Neural cell (in vitro differentiated cells): ENCODE results near the gene PARVG. TPM values are rescaled to one million over a fixed set of nuclear protein-coding genes. Genes with fewer than 3 reads are reported as not detected.

Experiments
- H2AFZ ChIP-seq: fragments of 200-600, 300-800 bp; sonication (generic), shearing (Covaris generic); 2 replicates; pipeline ENCODE4 v1.6.0; 2014; ENCODE audit warnings: low read depth, mild to moderate bottlenecking, antibody characterized with exemption, low read length, moderate library complexity
- H3F3A ChIP-seq: fragments of 200-600 bp; shearing (Covaris generic); 2 replicates; pipeline ENCODE4 v1.6.1; 2016; ENCODE audit warnings: mild to moderate bottlenecking, moderate library complexity, mixed read lengths, antibody characterized with exemption, low read length; ENCODE audit not compliant: insufficient read depth, poor library complexity, severe bottlenecking
- H3K27ac ChIP-seq: fragments of 200-600, 300-800 bp; sonication (generic), shearing (Covaris generic); 2 replicates; pipeline ENCODE4 v1.5.1; 2014; ENCODE audit warnings: mild to moderate bottlenecking, low read length, moderate library complexity
- H3K27me3 ChIP-seq: fragments of 300-800, 200-600 bp; sonication (generic), shearing (Covaris generic); 2 replicates; pipeline ENCODE4 v1.6.0; 2014; ENCODE audit warnings: mild to moderate bottlenecking, low read depth, low read length, moderate library complexity; ENCODE audit not compliant: insufficient read depth
- H3K36me3 ChIP-seq: fragments of 300-800, 200-600 bp; sonication (generic), shearing (Covaris generic); 2 replicates; pipeline ENCODE4 v1.5.1; 2014; ENCODE audit warnings: mild to moderate bottlenecking, antibody characterized with exemption, low read length, moderate library complexity; ENCODE audit not compliant: insufficient read depth
- H3K4me2 ChIP-seq: fragments of 300-800, 200-600 bp; sonication (generic), shearing (Covaris generic); 2 replicates; pipeline ENCODE4 v1.6.0; 2014; ENCODE audit warnings: mild to moderate bottlenecking, low read length
- H3K4me3 ChIP-seq: fragments of 300-800, 200-600 bp; sonication (generic), shearing (Covaris generic); 2 replicates; pipeline ENCODE4 v1.5.1; 2014; ENCODE audit warnings: mild to moderate bottlenecking, low read length, moderate library complexity
- H3K79me2 ChIP-seq: fragments of 200-600 bp; shearing (Covaris generic); replicated peaks from 2 replicates; pipeline ENCODE4 v1.6.0; 2014; ENCODE audit warnings: mild to moderate bottlenecking, low read length, moderate library complexity; ENCODE audit not compliant: insufficient read depth
- H3K9ac ChIP-seq: fragments of 300-800, 200-600 bp; sonication (generic), shearing (Covaris generic); 2 replicates; pipeline ENCODE4 v1.6.1; 2016; ENCODE audit warnings: mild to moderate bottlenecking, low read length, mixed read lengths
- H3K9me2 ChIP-seq: fragments of 200-600 bp; shearing (Covaris generic); 2 replicates; pipeline ENCODE4 v1.6.1; 2016; ENCODE audit warnings: mild to moderate bottlenecking, low read length, mixed read lengths; ENCODE audit not compliant: insufficient read depth
- H3K9me3 ChIP-seq: fragments of 200-600, 300-800 bp; sonication (generic), shearing (Covaris generic); 2 replicates; pipeline ENCODE4 v1.6.1; 2016; ENCODE audit warnings: mild to moderate bottlenecking, mixed run types, low read length, moderate library complexity, mixed read lengths
- H4K20me1 ChIP-seq: fragments of 200-600 bp; shearing (Covaris generic); 2 replicates; pipeline ENCODE4 v1.6.1; 2016; ENCODE audit warnings: mild to moderate bottlenecking, mixed run types; ENCODE audit not compliant: insufficient read depth
- EP300 ChIP-seq: fragments of 450-650 bp; conservative IDR thresholded peaks from 2 replicates; pipeline ENCODE4 v1.6.1; 2014; ENCODE audit warnings: antibody characterized with exemption, mild to moderate bottlenecking, moderate library complexity; ENCODE audit not compliant: poor library complexity, severe bottlenecking
- EZH2 ChIP-seq: fragments of 200-600, 300-800 bp; shearing (Covaris generic), sonication (generic); IDR thresholded peaks from 2 replicates; pipeline ENCODE4 v1.6.1; 2014; ENCODE audit warnings: antibody characterized with exemption, low read length, borderline replicate concordance, mild to moderate bottlenecking; ENCODE audit not compliant: insufficient read depth, poor library complexity, severe bottlenecking
- MXI1 ChIP-seq: fragments of 450-650 bp; conservative IDR thresholded peaks from 2 replicates; pipeline ENCODE4 v1.6.1; 2014; ENCODE audit warnings: antibody characterized with exemption, mild to moderate bottlenecking; ENCODE audit not compliant: poor library complexity, severe bottlenecking
- POLR2AphosphoS5 ChIP-seq: IDR thresholded peaks from 2 replicates; pipeline ENCODE4 v1.6.1; 2012
- RAD21 ChIP-seq: fragments of 450-650 bp; conservative IDR thresholded peaks from 2 replicates; pipeline ENCODE4 v1.6.1; 2014; ENCODE audit warnings: antibody characterized with exemption, mild to moderate bottlenecking, moderate library complexity
- SMC3 ChIP-seq: fragments of 450-650 bp; conservative IDR thresholded peaks from 2 replicates; pipeline ENCODE4 v1.6.1; 2014; ENCODE audit warnings: antibody characterized with exemption, mild to moderate bottlenecking, moderate library complexity; ENCODE audit not compliant: poor library complexity
- TAF1 ChIP-seq: IDR thresholded peaks from 2 replicates; pipeline ENCODE4 v1.6.1; 2012; ENCODE audit warnings: low read depth
- polyA plus RNA-seq: library from polyadenylated mRNA; depleted of rRNA; stranded (reverse); fragments of >200 nt; gene quantifications from 2 replicates; pipeline ENCODE4 v1.2.3, GENCODE V29; 2014
- TF ChIP-seq, protein P1 (sequence below): IDR thresholded peaks from 2 replicates; pipeline ENCODE4 v1.6.1; 2012; ENCODE audit warnings: borderline replicate concordance
- TF ChIP-seq, protein P2 (sequence below): fragments of 450-650 bp; IDR thresholded peaks from 2 replicates; pipeline ENCODE4 v1.5.1; 2014; ENCODE audit warnings: antibody characterized with exemption, mild to moderate bottlenecking, moderate library complexity; ENCODE audit not compliant: poor library complexity, severe bottlenecking

Gene PARVG
- polyA plus RNA-seq, 1 donor from 2014 or later, result not detected

DNA sequence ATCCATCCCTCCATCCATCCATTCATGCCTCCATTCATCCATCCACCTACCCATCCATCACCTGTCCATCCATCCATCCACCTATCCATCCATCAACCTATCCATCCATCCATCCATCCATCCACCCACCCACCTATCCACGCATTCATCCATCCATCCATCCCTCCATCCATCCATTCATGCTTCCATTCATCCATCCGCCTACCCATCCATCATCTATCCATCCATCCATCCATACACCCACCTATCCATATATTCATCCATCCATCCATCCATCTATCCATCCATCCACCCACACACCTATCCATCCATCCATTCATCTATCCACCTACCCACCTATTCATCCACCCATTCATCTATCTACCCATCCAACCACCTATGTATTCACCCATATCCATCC is 13.8 kb downstream of the PARVG start:
- Histone ChIP-seq H4K20me1 (no peaks in the 10 kb centered on the region), H3K36me3 (no peaks in the 10 kb centered on the region), H3K9me3 (no peaks in the 10 kb centered on the region), H3K27ac (no peak overlapping the region), H2AFZ (no peak overlapping the region), H3K79me2 (no peaks in the 10 kb centered on the region), H3K27me3 (no peaks in the 10 kb centered on the region), H3K9me2 (no peaks in the 10 kb centered on the region), H3K9ac (no peak overlapping the region), H3F3A (no peaks in the 10 kb centered on the region), H3K4me2 (no peak overlapping the region), H3K4me3 (no peak overlapping the region)
- TF ChIP-seq, protein P1, sequence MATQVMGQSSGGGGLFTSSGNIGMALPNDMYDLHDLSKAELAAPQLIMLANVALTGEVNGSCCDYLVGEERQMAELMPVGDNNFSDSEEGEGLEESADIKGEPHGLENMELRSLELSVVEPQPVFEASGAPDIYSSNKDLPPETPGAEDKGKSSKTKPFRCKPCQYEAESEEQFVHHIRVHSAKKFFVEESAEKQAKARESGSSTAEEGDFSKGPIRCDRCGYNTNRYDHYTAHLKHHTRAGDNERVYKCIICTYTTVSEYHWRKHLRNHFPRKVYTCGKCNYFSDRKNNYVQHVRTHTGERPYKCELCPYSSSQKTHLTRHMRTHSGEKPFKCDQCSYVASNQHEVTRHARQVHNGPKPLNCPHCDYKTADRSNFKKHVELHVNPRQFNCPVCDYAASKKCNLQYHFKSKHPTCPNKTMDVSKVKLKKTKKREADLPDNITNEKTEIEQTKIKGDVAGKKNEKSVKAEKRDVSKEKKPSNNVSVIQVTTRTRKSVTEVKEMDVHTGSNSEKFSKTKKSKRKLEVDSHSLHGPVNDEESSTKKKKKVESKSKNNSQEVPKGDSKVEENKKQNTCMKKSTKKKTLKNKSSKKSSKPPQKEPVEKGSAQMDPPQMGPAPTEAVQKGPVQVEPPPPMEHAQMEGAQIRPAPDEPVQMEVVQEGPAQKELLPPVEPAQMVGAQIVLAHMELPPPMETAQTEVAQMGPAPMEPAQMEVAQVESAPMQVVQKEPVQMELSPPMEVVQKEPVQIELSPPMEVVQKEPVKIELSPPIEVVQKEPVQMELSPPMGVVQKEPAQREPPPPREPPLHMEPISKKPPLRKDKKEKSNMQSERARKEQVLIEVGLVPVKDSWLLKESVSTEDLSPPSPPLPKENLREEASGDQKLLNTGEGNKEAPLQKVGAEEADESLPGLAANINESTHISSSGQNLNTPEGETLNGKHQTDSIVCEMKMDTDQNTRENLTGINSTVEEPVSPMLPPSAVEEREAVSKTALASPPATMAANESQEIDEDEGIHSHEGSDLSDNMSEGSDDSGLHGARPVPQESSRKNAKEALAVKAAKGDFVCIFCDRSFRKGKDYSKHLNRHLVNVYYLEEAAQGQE, result no peak
- TF ChIP-seq EZH2, result no peak
- TF ChIP-seq RAD21, result no peak
- no peak for TF ChIP-seq EP300
- TF ChIP-seq TAF1, result no peak
- no peak for TF ChIP-seq SMC3
- TF ChIP-seq, protein P2, sequence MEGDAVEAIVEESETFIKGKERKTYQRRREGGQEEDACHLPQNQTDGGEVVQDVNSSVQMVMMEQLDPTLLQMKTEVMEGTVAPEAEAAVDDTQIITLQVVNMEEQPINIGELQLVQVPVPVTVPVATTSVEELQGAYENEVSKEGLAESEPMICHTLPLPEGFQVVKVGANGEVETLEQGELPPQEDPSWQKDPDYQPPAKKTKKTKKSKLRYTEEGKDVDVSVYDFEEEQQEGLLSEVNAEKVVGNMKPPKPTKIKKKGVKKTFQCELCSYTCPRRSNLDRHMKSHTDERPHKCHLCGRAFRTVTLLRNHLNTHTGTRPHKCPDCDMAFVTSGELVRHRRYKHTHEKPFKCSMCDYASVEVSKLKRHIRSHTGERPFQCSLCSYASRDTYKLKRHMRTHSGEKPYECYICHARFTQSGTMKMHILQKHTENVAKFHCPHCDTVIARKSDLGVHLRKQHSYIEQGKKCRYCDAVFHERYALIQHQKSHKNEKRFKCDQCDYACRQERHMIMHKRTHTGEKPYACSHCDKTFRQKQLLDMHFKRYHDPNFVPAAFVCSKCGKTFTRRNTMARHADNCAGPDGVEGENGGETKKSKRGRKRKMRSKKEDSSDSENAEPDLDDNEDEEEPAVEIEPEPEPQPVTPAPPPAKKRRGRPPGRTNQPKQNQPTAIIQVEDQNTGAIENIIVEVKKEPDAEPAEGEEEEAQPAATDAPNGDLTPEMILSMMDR, result no peak
- no peak for TF ChIP-seq MXI1
- TF ChIP-seq POLR2AphosphoS5, result no peak

DNA sequence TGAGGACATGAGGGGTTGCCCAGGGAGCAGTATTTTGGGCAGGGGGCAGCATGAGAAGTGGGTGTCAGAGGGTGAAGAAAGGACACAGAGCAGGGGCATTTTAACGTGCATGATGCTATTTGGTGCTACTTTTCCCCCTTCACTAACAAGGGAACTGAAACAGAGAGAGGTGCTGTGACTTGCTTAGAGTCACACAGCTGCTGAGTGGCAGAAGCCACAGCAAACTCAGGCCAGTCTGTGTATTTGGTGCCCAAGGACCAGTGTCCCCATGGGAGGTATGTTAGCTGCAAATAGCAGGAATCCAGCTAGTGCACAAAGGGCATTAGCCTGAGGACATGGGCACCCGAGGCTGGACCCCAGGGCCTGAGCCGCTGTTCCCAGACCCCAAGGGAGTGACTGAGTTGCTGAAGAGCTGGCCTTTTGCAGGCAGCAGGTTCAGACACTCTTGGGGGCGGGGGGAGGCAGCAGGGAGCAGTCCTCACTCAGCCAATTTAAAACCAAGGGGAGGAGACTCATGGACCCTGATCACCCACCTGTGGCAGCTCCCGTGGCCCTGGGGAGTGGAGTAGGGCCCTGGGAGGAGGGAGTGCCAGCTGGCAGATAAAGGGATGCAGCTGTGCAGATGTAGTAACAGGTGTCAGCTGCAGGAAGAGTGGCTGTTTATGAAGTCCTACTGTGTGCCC is 14.6 kb downstream of the PARVG start:
- Histone ChIP-seq H3K9me3 (no peaks in the 10 kb centered on the region), H3K79me2 (no peaks in the 10 kb centered on the region), H2AFZ (no peak overlapping the region), H3K27ac (no peak overlapping the region), H3K36me3 (no peaks in the 10 kb centered on the region), H3K27me3 (no peaks in the 10 kb centered on the region), H4K20me1 (no peaks in the 10 kb centered on the region), H3K9me2 (no peaks in the 10 kb centered on the region), H3F3A (no peaks in the 10 kb centered on the region), H3K9ac (no peak overlapping the region), H3K4me3 (no peak overlapping the region), H3K4me2 (no peak overlapping the region)
- TF ChIP-seq SMC3 (no peak), POLR2AphosphoS5 (no peak), TAF1 (no peak), EP300 (no peak), RAD21 (no peak), EZH2 (no peak), MXI1 (no peak)
- TF ChIP-seq, protein P2, result no peak
- TF ChIP-seq, protein P1, result no peak
